ENCODE measurements around the gene CNIH1. TPM values are rescaled to one million over a fixed set of nuclear protein-coding genes. Genes with fewer than 3 reads are reported as not detected.
"Not testable (repeated sequence)": the region's sequence is repeated elsewhere in the genome, so short reads cannot be mapped to it uniquely, and the experiment has no call there.

Gene CNIH1
- total and polyA plus RNA-seq, 9 donors, result 53.5 to 203 (median 67.0) TPM

GRCh38 chr14:54467280-54467679, 26.1 kb upstream of the CNIH1 start:
- H3K27ac ChIP-seq, result no peak overlapping the region
- no peak for DNase-seq
- intact Hi-C loops (cut with DNase I), result no loop called here

DNA sequence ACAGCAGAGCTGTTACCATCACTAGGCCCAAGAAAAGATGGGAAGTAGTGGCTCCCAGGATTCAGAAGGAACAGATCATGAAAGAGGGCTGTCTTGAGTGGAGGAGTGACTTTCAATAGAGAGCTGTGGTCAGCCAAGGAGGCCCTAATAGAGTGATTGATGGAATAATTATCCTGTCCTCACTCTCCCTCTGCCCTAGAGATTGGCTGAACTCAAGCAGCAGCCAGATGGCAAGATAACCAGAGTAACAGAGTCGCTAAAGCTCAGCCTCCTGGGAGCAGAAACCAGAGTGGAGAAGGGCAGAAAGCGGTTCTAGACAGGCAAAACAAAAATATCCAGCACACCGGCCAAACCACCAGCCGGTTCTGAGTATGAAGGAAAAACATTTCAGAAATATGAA, 24.5 kb upstream of the CNIH1 start:
- no peak overlapping the region for H3K27ac ChIP-seq
- 41 to 57% (median 43%) methylated on average over 4 of the region's 4 CpGs for WGBS, 3 donors
- no peak for TF ChIP-seq CTCF (IDR thresholded peaks at IDR 0.05)
- no peak for TF ChIP-seq POLR2A (IDR thresholded peaks at IDR 0.05)
- TF ChIP-seq EP300 (IDR thresholded peaks at IDR 0.05), result no peak
- H3K27me3 ChIP-seq, result no peaks in the 10 kb centered on the region
- H3K4me1 ChIP-seq (ENCODE audit: insufficient read depth), result no peaks in the 10 kb centered on the region
- intact Hi-C loops (cut with DNase I), result no loop called here
- peaks cover 0 to 5% of the 10 kb centered on the region in 2 donors for H3K9me3 ChIP-seq
- no peak for DNase-seq
- no peak overlapping the region for H3K4me3 ChIP-seq
- H3K36me3 ChIP-seq, result no peaks in the 10 kb centered on the region

More at GRCh38 chr14:54467280-54467679, 26.1 kb upstream of the CNIH1 start:
- H3K4me3 ChIP-seq, result no peak overlapping the region
- H3K4me1 ChIP-seq (ENCODE audit: insufficient read depth), result peaks cover 10% of the 10 kb centered on the region
- H3K27me3 ChIP-seq, result no peaks in the 10 kb centered on the region
- H3K36me3 ChIP-seq, result no peaks in the 10 kb centered on the region
- TF ChIP-seq EP300 (IDR thresholded peaks at IDR 0.05) (no peak), CTCF (IDR thresholded peaks at IDR 0.05) (no peak), POLR2A (IDR thresholded peaks at IDR 0.05) (no peak)
- H3K9me3 ChIP-seq, result peaks cover 0 to 5% of the 10 kb centered on the region in 2 donors

- H3K36me3 ChIP-seq, result no peaks in the 10 kb centered on the region
- no peak for DNase-seq
- H3K27me3 ChIP-seq, result no peaks in the 10 kb centered on the region
- H3K9me3 ChIP-seq, result no peaks in the 10 kb centered on the region
- H3K4me3 ChIP-seq, result no peak overlapping the region
- 71 to 77% (median 72%) methylated on average over 5 of the region's 5 CpGs for whole genome bisulfite sequencing, 3 donors
- TF ChIP-seq POLR2A (IDR thresholded peaks at IDR 0.05) (no peak), EP300 (IDR thresholded peaks at IDR 0.05) (no peak), CTCF (IDR thresholded peaks at IDR 0.05) (no peak)
- H3K27ac ChIP-seq, result no peak overlapping the region
- intact Hi-C loops (cut with DNase I), result no loop called here
- no peaks in the 10 kb centered on the region for H3K4me1 ChIP-seq (ENCODE audit: insufficient read depth)
These were observed 20.9 kb upstream of the CNIH1 start for GRCh38 chr14:54462048-54462447.

DNA sequence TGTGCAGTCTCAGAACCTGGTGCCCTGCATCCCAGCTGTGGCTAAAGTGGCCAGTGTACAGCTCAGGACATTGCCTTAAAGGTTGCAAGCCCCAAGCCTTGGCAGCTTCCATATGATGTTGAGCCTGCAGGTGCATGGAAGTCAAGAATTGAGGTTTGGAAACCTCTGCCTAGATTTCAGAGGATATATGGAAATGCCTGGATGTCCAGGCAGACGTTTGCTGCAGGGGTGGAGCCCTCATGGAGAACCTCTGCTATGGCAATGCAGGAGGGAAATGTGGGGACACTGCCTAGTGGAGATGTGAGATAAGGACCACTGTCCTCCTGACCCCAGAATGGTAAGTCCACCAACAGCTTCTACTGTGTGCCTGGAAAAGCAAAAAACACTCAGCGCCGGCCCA, 17.9 kb upstream of the CNIH1 start:
- TF ChIP-seq CTCF (IDR thresholded peaks at IDR 0.05) (no peak), POLR2A (IDR thresholded peaks at IDR 0.05) (no peak), EP300 (IDR thresholded peaks at IDR 0.05) (no peak)
- H3K9me3 ChIP-seq, result no peaks in the 10 kb centered on the region
- WGBS, 3 donors, result 88 to 92% (median 91%) methylated on average over 3 of the region's 3 CpGs

DNA sequence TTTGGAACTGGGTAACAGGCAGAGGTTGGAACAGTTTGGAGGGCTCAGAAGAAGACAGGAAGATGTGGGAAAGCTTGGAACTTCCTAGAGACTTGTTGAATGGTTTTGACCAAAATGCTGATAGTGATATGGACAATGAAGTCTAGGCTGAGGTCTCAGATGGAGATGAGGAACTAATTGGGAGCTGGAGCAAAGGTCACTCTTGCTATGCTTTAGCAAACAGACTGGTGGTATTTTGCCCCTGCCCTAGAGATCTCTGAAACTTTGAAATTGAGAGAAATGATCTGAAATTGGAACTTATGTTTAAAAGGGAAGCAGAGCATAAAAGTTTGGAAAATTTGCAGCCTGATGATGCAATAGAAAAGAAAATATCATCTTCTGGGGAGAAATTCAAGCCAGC, 17.4 kb upstream of the CNIH1 start:
- H3K27me3 ChIP-seq; H3K36me3 ChIP-seq; H3K4me3 ChIP-seq; intact Hi-C loops (cut with DNase I); H3K9me3 ChIP-seq; DNase-seq; H3K27ac ChIP-seq; H3K4me1 ChIP-seq (ENCODE audit: insufficient read depth): not testable (repeated sequence)

More for the DNA sequence above, 17.9 kb upstream of the CNIH1 start:
- Histone ChIP-seq H3K4me1 (ENCODE audit: insufficient read depth) (no peaks in the 10 kb centered on the region), H3K36me3 (no peaks in the 10 kb centered on the region), H3K27ac (no peak overlapping the region), H3K27me3 (no peaks in the 10 kb centered on the region), H3K4me3 (no peak overlapping the region)
- intact Hi-C loops (cut with DNase I), result no loop called here
- DNase-seq, result no peak

Measured in ovary (tissue), 9 donors.